ENCODE results near the gene BNC2. TPM values are rescaled to one million over a fixed set of nuclear protein-coding genes. Genes with fewer than 3 reads are reported as not detected.

Gene BNC2
- total and polyA plus RNA-seq, 2 of the 4 experiments (the other 2 are of a cell fraction) = 15.5 to 45.2 TPM

- no peak overlapping the region for H3K4me3 ChIP-seq (ENCODE audit: insufficient read depth, low read depth, low read length)
- no peak overlapping the region for H2AK5ac ChIP-seq (ENCODE audit: low read depth, low read length)
- H3K36me3 ChIP-seq (ENCODE audit: control insufficient read depth, insufficient read depth, low read length) = no peaks in the 10 kb centered on the region
- H3K4me1 ChIP-seq (ENCODE audit: control insufficient read depth, insufficient read depth, low read length) = peaks cover 8% of the 10 kb centered on the region
- no peak overlapping the region for H2AFZ ChIP-seq (replicated peaks; ENCODE audit: low read length, poor library complexity)
- TF ChIP-seq NFE2L2 (IDR thresholded peaks at IDR 0.05; ENCODE audit: low read depth, low read length) (no peak), CTCF (conservative IDR thresholded peaks at IDR 0.05; ENCODE audit: low read depth, low read length) (no peak), MXI1 (IDR thresholded peaks at IDR 0.05; ENCODE audit: borderline replicate concordance, low read depth, low read length) (no peak), RCOR1 (IDR thresholded peaks at IDR 0.05; ENCODE audit: insufficient replicate concordance, low read length) (no peak)
- H3K18ac ChIP-seq (ENCODE audit: low read depth, low read length) = 0 out of 2 replicates have a peak overlapping the region, but pooled peaks have one; percentile 46
- no peaks in the 10 kb centered on the region for H3K27me3 ChIP-seq (ENCODE audit: control insufficient read depth, insufficient read depth, low read length)
- no peak overlapping the region for H2BK5ac ChIP-seq (ENCODE audit: low read depth, low read length, poor library complexity, severe bottlenecking)
- H3K9me3 ChIP-seq (ENCODE audit: control insufficient read depth, insufficient read depth, low read length) = no peaks in the 10 kb centered on the region
- no peak overlapping the region for H3K27ac ChIP-seq (ENCODE audit: insufficient read depth, low read length)
- no peak overlapping the region for H2BK120ac ChIP-seq (ENCODE audit: low read depth, low read length)
- no peak overlapping the region for H3K4ac ChIP-seq (ENCODE audit: low read depth, low read length)
- H4K91ac ChIP-seq (ENCODE audit: insufficient read depth, low read depth, low read length) = no peak overlapping the region
- no TSS peak for BruUV-seq (replicated peaks)
- no peak overlapping the region for H3K56ac ChIP-seq (ENCODE audit: extremely low read depth, insufficient read depth, low read length)
- peaks cover 5% of the 10 kb centered on the region; the same call in 1 of the 2 replicates for H4K20me1 ChIP-seq (ENCODE audit: insufficient read depth, low read length)
- 0 out of 2 replicates have a peak overlapping the region, but pooled peaks have one; percentile 45 for H4K5ac ChIP-seq (ENCODE audit: low read depth, low read length)
- no CpG with 5 or more reads among the region's 2 CpGs for WGBS, 2 experiments (ENCODE audit: extremely low coverage in 2 of 2, insufficient read length in 1 of 2)
- H2BK15ac ChIP-seq (ENCODE audit: low read depth, low read length) = no peak overlapping the region
- no peak overlapping the region for H2BK20ac ChIP-seq (ENCODE audit: low read depth, low read length)
- peaks cover 3% of the 10 kb centered on the region; the same call in 1 of the 2 replicates for H3K9me1 ChIP-seq (ENCODE audit: insufficient read depth, low read length)
- no peak overlapping the region for H3K4me2 ChIP-seq (ENCODE audit: low read depth, low read length)
- CTCF ChIA-PET = interaction anchor here (0.6 to 1.3 kb wide), 2 partner anchors 9 to 12 kb away, joined by 3 read pairs; no protein-coding TSS in a partner anchor
- H2AK9ac ChIP-seq (replicated peaks; ENCODE audit: low read depth, low read length, poor library complexity) = no peak overlapping the region
- POLR2A ChIA-PET (ENCODE audit: unreplicated experiment) = interaction anchor here (0.5 kb wide), 1 partner anchor 117 kb away, joined by 5 read pairs; no protein-coding TSS in a partner anchor
- ATAC-seq (ENCODE audit: low read depth) (0 out of 2 replicates have a peak, but pooled peaks have one; percentile 40), DNase-seq (no peak)
- no peak overlapping the region for H3K23ac ChIP-seq (ENCODE audit: low read depth, low read length)
- no peak overlapping the region for H4K8ac ChIP-seq (ENCODE audit: low read depth in 2 of 2, low read length in 2 of 2)
- no peak overlapping the region for H3K9ac ChIP-seq (ENCODE audit: low read depth, low read length)
- in situ Hi-C loops (cut with MboI; ENCODE audit: low sequenced_read_pairs) = no loop called here
- dilution Hi-C loops (cut with HindIII; ENCODE audit: low sequenced_read_pairs, unreplicated experiment) = no loop called here
- H3K79me1 ChIP-seq (ENCODE audit: low read depth in 1 of 2, low read length in 2 of 2) = peaks cover 18 to 42% of the 10 kb centered on the region in 2 experiments; a peak in 3 of 4 replicates
- no peak overlapping the region for H3K14ac ChIP-seq (replicated peaks; ENCODE audit: low read depth, low read length)
- intact Hi-C loops (cut with micrococcal nuclease) = no loop called here
Observed at GRCh38 chr9:16608906-16609305, 261.6 kb downstream of the BNC2 start.
